Erythroblast (primary cell): ENCODE results near the gene SRF.

Source experiments
- DNase-seq, 2 experiments: peaks; one replicate each; lab custom pipeline; 2025; lab: John Stamatoyannopoulos, UW
- GATA1 ChIP-seq: IDR thresholded peaks from 2 replicates; pipeline ENCODE4 v1.6.1; 2011; ENCODE audit warnings: low read depth, mild to moderate bottlenecking, control low read depth, low read length, moderate library complexity
- POLR2A ChIP-seq: IDR thresholded peaks from 2 replicates; pipeline ENCODE4 v1.6.1; 2011; ENCODE audit warnings: mild to moderate bottlenecking, low read length

Gene SRF

DNA sequence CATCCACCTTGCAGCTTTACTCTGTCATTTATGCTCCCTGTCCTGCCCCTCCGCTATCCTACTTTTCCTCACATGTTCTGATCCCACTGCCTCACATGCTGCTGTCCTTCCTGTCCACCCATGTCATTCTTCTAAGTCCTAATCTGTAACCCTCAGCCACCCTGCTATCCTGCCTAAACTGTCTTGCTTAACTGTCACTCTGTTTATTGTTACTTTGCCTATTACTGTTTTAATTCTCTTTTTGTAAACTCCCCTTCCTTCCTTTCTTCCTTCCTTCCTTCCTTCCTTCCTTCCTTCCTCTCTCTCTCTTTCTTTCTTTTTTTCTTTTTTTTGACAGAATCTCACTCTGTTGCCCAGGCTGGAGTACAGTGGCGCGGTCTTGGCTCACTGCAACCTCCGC is 12.4 kb downstream of the SRF start:
- no peak for TF ChIP-seq POLR2A
- TF ChIP-seq GATA1: no peak
- peak; percentile 37 to 43 for DNase-seq

DNA sequence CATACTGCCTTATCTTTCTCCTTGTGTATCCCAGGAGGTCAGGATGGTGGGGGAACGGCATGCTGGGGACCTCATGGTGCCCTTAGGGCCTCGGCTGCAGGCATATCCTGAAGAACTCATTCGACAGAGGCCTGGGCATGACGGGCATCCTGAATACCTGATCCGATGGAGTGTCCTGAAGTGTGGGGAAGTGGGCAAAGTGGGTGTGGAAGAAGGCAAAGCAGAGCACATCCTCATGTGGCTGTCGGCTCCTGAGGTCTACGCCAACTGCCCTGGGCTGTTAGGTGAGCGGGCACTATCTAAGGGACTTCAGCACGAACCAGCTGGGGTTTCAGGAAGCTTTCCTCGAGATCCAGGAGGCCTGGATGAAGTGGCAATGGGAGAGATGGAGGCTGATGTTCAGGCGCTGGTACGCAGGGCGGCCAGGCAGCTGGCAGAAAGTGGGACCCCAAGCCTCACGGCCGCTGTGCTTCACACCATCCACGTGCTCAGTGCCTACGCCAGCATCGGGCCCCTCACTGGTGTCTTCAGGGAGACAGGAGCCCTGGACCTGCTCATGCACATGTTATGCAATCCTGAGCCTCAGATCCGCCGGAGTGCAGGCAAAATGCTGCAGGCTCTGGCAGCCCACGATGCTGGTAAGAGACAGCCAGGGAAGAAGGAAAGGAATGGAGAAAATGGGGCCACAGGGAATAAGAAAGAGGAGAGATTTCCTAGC is 13.4 kb downstream of the SRF start:
- DNase-seq: no peak
- no peak for TF ChIP-seq POLR2A
- no peak for TF ChIP-seq GATA1

DNA sequence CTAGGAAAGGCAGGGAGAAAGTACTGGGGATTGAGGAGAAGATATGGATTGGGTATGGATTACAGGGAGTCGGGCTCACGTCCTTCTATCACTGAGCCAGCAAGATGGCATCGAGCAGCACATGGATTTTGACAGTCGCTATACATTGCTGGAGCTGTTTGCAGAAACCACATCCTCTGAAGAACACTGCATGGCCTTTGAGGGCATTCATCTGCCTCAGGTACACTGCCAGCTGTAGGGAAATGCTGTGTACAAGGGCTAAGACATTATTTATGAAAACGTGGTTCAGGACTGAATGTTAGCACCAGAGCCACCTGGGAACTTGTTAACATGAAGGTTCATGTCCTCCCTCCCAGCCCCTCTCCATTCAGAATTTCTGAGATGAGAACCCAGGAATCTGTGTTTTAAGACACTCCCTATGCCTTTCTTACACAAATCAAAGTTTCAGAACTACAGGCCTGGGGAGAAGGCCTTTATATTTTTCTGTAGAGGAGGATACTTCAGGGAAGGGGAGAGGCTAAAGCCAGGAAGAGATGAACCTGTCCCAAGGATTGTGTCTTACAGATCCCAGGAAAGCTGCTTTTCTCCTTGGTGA is 14.4 kb downstream of the SRF start:
- no peak for DNase-seq
- TF ChIP-seq GATA1 (no peak), POLR2A (no peak)

DNA sequence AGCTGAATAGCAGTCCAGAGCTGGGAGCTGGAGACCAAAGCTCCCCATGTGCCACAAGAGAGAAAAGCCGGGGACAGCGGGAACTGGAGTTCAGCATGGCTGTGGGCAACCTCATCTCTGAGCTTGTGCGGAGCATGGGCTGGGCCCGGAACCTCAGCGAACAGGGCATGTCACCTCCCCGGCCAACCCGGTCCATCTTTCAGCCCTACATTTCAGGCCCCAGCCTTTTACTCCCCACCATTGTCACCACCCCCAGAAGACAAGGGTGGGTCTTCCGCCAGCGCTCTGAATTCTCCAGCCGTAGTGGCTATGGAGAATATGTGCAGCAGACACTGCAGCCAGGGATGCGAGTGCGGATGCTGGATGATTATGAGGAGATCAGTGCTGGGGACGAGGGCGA is 14.9 kb downstream of the SRF start:
- DNase-seq: no peak
- no peak for TF ChIP-seq POLR2A
- TF ChIP-seq GATA1: no peak

DNA sequence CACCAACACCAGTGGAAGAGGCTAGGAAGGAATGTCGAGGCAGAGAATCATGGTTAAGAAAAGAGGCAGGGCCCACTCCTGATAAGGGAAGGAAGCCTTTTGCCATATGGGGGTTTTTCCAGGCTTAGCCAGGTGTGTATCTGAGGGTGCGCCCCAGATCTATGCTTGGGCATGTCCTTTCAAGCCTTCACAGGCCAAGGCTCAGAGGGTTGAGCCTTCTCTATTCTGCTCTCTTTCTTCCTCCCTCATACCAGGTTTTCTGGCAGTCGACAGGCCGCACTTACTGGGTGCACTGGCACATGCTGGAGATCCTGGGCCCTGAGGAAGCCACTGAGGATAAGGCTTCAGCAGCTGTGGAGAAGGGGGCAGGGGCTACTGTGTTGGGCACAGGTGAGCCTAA is 15.6 kb downstream of the SRF start:
- DNase-seq: no peak
- TF ChIP-seq POLR2A: no peak
- TF ChIP-seq GATA1: no peak

DNA sequence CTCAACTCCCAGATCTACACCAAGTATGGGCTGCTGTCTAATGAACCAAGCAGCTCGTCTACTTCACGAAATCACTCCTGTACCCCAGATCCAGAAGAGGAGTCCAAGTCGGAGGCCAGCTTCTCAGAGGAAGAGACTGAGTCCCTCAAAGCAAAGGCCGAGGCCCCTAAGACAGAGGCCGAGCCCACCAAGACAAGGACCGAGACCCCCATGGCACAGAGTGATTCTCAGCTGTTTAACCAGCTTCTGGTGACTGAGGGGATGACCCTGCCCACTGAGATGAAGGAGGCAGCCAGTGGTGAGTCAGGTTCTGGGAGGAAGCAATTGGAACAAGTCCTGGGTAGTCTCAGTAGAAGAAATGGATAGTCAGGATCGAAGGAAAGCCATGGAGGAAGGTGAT is 16.8 kb downstream of the SRF start:
- no peak for TF ChIP-seq POLR2A
- no peak for TF ChIP-seq GATA1
- DNase-seq: no peak

DNA sequence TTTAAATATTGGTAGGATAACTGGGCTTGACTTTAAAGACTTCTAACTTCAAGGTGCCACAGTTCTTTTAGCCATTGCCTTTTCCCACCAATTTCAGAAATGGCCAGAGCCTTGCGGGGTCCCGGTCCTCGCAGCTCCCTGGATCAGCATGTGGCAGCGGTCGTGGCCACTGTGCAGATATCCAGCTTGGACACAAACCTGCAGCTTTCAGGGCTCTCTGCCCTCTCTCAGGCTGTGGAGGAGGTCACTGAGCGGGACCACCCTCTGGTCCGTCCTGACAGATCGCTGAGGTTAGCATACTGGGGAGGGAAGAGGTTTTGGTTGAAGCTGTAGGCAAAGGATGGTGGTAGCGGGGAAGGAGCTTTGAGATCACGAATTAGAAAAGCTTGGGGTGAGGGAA is 17.4 kb downstream of the SRF start:
- TF ChIP-seq POLR2A (no peak), GATA1 (no peak)
- DNase-seq: no peak

DNA sequence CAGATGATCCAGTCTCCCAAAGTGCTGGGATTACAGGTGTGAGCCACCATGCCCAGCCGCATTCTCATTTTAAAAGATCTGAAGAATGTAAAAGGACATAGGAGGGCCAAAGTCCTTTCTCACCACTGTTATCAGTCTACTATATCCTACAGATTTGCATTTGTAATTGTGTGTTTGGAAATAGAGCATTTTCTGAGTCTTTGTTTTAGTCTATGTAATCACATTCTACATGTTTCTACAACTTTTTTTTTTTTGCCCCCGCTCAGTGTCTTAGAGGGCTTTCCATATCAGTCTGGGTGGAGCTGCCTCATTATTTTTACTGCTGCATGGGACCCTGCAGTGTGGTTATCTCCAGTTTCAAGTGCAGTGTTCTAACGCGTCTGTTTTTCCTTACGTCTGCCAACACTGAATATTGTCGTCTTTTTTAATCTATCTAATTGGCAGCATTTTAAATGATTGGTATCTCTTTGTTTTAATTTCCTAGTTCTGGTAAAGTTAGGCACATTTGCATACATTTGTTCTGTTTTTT is 18.8 kb downstream of the SRF start:
- TF ChIP-seq GATA1: no peak
- no peak for TF ChIP-seq POLR2A
- peak; percentile 39 to 70 for DNase-seq

DNA sequence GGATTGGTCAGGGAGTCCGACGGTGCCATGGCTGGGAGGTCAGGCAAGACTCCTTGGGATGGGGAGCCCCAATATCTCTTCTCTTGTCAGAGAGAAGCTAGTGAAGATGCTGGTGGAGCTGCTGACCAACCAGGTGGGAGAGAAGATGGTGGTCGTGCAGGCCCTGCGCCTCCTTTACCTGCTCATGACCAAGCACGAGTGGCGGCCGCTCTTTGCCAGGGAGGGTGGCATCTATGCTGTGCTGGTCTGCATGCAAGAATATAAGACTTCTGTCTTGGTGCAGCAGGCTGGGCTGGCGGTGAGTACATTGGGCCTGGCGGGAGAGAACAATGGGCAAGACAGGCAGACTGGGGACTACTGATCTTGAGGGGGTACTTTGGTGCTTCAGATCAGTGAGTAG is 21.8 kb downstream of the SRF start:
- no peak for TF ChIP-seq POLR2A

DNA sequence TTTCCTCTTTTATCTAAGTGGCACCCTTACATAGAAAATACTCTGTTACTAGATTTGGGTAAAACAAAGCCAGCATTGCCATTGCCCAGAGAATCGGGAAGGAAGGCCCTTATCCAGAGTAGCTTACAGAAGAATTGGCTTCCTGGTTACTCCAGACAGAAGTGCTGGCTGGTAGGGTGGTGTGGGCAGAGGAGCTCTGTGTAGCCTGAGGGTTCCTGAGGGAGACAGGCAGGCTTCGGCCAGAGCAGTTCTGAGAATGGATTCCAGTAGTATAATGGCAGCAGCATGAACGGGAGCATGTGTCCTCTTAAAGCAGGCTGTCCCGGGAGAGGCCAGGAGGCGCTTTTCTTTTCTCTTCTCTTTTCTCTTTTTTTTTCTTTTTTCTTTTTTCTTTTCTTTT is 22.9 kb downstream of the SRF start:
- no peak for DNase-seq
- TF ChIP-seq GATA1 (no peak), POLR2A (no peak)

More for the DNA sequence above, 21.8 kb downstream of the SRF start:
- DNase-seq: no peak

DNA sequence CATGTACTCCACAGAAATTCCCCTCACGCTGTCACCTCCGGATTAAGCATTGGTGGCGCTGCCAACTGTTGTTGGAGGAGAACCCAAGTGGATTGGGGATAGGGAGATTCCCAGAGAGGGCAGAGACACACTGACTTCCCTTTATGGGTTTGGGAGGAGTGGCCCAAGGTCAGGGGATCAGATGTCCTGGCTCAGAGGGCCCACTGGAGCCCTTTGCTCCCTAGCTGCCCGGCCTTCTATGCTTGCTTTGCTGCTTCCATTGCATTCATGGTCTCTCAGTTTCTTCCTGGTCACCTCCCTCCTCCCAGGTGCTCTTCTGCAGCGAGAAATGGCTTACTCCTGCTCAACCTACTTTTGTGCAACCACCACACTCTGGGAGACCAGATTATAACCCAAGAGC is 25.3 kb downstream of the SRF start:
- no peak for DNase-seq
- TF ChIP-seq POLR2A: no peak
- TF ChIP-seq GATA1: no peak

DNA sequence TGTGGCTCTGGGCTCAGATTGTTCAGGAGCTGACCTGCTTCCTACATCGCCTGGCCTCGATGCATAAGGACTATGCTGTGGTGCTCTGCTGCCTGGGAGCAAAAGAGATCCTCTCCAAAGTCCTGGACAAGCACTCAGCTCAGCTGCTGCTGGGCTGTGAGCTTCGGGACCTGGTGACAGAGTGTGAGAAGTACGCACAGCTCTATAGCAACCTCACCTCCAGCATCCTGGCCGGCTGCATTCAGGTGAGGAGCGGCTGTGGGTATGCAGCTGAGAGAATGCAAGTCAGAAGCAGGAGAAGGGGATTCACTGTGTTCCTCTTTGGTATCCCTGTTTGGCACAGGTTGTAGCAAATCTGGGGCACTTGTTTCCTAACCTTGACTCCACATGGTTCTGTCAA is 28.8 kb downstream of the SRF start:
- DNase-seq: no peak
- TF ChIP-seq POLR2A (no peak), GATA1 (no peak)

DNA sequence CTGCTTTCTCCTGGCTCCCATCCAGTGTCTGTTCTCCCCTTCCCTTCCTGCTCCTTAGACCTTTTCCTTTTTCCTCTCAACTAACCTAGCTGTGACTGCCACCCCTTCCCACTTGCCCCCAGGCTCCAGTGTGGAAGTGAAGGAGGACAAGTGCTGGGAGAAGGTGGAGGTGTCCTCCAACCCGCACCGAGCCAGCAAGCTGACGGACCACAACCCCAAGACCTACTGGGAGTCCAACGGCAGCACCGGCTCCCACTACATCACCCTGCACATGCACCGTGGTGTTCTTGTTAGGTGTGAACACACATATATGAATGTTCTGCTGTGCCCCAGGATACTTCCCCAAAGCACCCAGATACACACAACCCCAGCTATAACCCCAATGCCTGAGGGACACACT is 29.5 kb downstream of the SRF start:
- TF ChIP-seq POLR2A (no peak), GATA1 (no peak)
- DNase-seq: no peak

DNA sequence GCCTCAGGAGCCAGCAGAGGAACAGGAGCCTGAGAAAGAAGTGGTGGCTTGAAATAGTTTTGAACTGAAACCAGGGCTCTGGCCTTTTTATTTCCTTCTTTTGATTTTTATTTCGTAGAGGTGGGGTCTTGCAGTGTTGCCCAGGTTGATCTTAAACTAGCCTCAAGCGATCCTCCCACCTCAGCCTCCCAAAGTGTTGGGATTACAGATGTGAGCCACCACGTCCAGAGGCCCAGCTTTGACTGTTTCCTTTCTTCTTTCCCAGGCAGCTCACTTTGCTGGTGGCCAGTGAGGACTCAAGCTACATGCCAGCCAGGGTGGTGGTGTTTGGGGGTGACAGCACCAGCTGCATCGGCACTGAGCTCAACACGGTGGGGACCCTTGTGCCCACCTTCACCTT is 31.4 kb downstream of the SRF start:
- TF ChIP-seq POLR2A (no peak), GATA1 (no peak)
- no peak for DNase-seq
